Small intestine (tissue), 7 donors: Measurements from ENCODE around the gene GYS2. TPM values are rescaled to one million over a fixed set of nuclear protein-coding genes. Genes with fewer than 3 reads are reported as not detected.
"Not testable (repeated sequence)": the region's sequence is repeated elsewhere in the genome, so short reads cannot be mapped to it uniquely, and the experiment has no call there.

Experiments used
- DNase-seq, 2 donors: peaks; one replicate each; pipeline versions ENCODE4 v3.0.0 to v3.0.0-alpha.2; 2013
- FAIRE-seq: peaks from 2 replicates; lab custom pipeline; 2012; peaks lifted over from hg19 to GRCh38; lab: Jason Lieb, UNC
- H3K27ac ChIP-seq, 3 donors: one replicate each; pipeline ENCODE4 v1.5.1; 2013; ENCODE audit warnings: low read length in 2 of 3, mild to moderate bottlenecking in 2 of 3, control low read depth in 1 of 3, inconsistent platforms in 1 of 3, low read depth in 1 of 3, moderate library complexity in 1 of 3
- H3K27me3 ChIP-seq, 3 donors: one replicate each; pipeline ENCODE4 v1.6.1; 2013; ENCODE audit warnings: low read length in 3 of 3, inconsistent platforms in 1 of 3; ENCODE audit not compliant: control insufficient read depth in 3 of 3, insufficient read depth in 3 of 3
- H3K36me3 ChIP-seq, 3 donors: one replicate each; pipeline ENCODE4 v1.6.1; 2013; ENCODE audit warnings: low read length in 3 of 3, inconsistent platforms in 1 of 3, low read depth in 1 of 3, mild to moderate bottlenecking in 1 of 3, moderate library complexity in 1 of 3; ENCODE audit not compliant: control insufficient read depth in 3 of 3, insufficient read depth in 2 of 3
- H3K4me1 ChIP-seq, 3 donors: one replicate each; pipeline ENCODE4 v1.6.1; 2013; ENCODE audit warnings: low read length in 2 of 3, inconsistent platforms in 1 of 3, low read depth in 1 of 3, mild to moderate bottlenecking in 1 of 3, moderate library complexity in 1 of 3; ENCODE audit not compliant: control insufficient read depth in 3 of 3, insufficient read depth in 2 of 3
- H3K4me3 ChIP-seq, 3 donors: one replicate each; pipeline ENCODE4 v1.5.1; 2013; ENCODE audit warnings: low read length in 3 of 3, control low read depth in 1 of 3, inconsistent platforms in 1 of 3, low read depth in 1 of 3, mild to moderate bottlenecking in 1 of 3, moderate library complexity in 1 of 3
- H3K9me3 ChIP-seq, 2 donors: one replicate each; pipeline ENCODE4 v1.6.1; 2013; ENCODE audit warnings: low read depth in 1 of 2, low read length in 1 of 2; ENCODE audit not compliant: control insufficient read depth in 2 of 2, insufficient read depth in 1 of 2
- WGBS, 3 donors: extraction: QIAGEN DNeasy Blood & Tissue Kit; methylation state at CpG; one replicate each; pipeline ENCODE4 v1.1.7; 2013; 5-methylcytosine and 5-hydroxymethylcytosine counted together
- polyA plus RNA-seq, 4 donors: library from polyadenylated mRNA; stranded (reverse) in 3 of 4; unstranded in 1 of 4; fragments of 200-250 nt in 3 of 4; fragments of 120-200 nt in 1 of 4; gene quantifications; one replicate each; pipeline versions ENCODE4 v1.2.1 to v1.2.3, GENCODE V29; 2013
- donor health status: healthy with polysubstance abuse.
- donor health status: control.
- donor health status: control.
- donor health status: Bipolar disorder and iron deficiency.
- donor health status: healthy.

Gene GYS2
- polyA plus RNA-seq, 4 donors, result 0.01 to 0.03 TPM; not detected in 2

DNA sequence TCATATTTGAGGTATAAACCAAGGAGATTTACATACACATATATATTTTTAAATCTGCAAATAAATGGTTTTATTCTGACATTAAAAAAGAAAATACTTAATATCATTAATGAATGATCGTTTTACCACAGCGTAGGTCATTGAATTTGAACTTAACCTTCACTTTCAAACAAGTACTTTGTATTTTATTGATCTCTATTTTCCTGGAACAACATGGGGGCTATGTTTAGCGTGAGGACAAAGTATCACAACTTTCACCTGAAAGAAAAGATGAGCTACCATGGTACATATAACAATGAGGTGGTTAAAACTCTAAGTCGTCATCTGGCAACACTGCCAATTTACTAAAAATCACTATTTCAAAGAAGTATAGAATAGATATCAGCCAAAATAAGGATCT is 6.0 kb downstream of the GYS2 start:
- no peak overlapping the region for H3K4me3 ChIP-seq
- H3K9me3 ChIP-seq, result no peaks in the 10 kb centered on the region
- FAIRE-seq (no peak), DNase-seq (no peak)
- 55 to 80% (median 61%) methylated on average over 4 of the region's 4 CpGs for WGBS, 3 donors
- H3K27ac ChIP-seq, result no peak overlapping the region
- H3K36me3 ChIP-seq, result no peaks in the 10 kb centered on the region
- H3K4me1 ChIP-seq, result no peaks in the 10 kb centered on the region
- H3K27me3 ChIP-seq, result no peaks in the 10 kb centered on the region

DNA sequence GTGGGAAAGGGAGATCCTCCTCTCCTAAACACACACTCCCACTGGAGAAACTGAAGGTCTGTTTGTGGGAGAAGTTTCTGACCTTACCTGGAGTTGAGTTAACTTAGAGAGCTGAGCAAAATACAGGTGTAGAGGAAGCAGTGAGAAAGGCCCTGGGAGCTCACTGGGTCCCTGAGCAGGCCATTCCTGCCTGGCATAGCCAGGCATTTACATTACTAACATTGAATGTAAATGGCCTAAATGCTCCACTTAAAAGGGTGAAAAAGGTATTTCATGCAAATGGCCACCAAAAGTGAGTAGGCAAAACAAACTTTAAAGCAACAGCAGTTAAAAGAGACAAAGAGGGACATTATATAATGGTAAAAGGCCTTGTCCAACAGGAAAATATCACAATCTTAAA is 9.3 kb downstream of the GYS2 start:
- not testable (repeated sequence) for FAIRE-seq, H3K9me3 ChIP-seq, H3K27ac ChIP-seq, H3K4me3 ChIP-seq, DNase-seq, H3K4me1 ChIP-seq, H3K36me3 ChIP-seq, H3K27me3 ChIP-seq

DNA sequence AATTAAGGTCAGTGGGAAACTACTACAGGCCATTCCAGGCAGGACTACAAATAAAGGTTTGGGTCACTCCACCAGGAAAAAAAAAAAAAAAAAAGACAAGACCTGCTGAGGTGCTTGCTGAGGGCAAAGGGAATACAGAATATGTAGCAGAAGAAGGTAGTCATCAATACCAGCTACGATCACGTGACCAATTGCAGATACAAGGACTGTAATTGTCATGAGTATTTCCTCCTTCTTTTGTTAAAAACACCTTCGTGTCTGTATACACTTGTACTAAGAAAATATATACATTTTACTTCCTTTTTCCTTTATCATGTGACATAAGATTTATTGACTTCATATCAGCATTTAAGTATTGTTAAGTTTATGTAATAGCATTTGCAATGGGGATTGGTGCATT is 19.2 kb downstream of the GYS2 start:
- Histone ChIP-seq H3K27ac (no peak overlapping the region), H3K4me3 (no peak overlapping the region), H3K9me3 (peaks cover 0 to 6% of the 10 kb centered on the region in 2 donors), H3K36me3 (no peaks in the 10 kb centered on the region), H3K27me3 (no peaks in the 10 kb centered on the region), H3K4me1 (no peaks in the 10 kb centered on the region)
- WGBS, 3 donors, result 61 to 67% (median 63%) methylated on average over 3 of the region's 3 CpGs
- DNase-seq (no peak), FAIRE-seq (no peak)

DNA sequence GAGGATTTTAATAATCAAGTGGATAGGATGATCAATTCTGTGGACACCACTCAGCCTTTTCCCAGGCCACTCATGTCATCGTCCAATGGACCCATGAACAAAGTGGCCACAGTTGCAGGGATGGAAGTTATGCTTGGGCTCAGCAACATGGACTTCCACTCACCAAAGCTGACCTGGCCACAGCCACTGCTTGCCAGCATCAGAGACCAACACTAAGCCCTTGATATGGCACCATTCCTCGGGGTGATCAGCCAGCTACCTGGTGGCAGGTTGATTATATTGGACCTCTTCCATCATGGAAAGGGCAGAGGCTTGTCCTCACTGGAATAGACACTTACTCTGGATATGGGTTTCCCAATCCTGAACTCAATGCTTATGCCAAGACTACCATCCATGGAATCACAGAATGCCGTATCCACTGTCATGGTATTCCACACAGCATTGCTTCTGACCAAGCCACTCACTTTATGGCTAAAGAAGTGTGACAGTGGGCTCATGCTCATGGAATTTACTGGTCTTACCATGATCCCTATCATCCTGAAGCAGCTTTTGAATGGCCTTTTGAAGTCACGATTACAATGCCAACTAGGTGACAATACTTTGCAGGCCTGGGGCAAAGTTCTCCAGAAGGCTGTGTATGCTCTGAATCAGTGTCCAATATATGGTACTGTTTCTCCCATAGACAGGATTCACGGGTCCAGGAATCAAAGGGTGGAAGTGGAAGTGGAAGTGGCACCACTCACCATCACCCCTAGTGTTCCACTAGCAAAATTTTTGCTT is 20.1 kb downstream of the GYS2 start:
- H3K36me3 ChIP-seq, DNase-seq, H3K4me3 ChIP-seq, FAIRE-seq, H3K27me3 ChIP-seq, H3K9me3 ChIP-seq, H3K4me1 ChIP-seq, H3K27ac ChIP-seq: not testable (repeated sequence)
- WGBS, 3 donors, result 76 to 86% (median 81%) methylated on average over 5 of the region's 5 CpGs

DNA sequence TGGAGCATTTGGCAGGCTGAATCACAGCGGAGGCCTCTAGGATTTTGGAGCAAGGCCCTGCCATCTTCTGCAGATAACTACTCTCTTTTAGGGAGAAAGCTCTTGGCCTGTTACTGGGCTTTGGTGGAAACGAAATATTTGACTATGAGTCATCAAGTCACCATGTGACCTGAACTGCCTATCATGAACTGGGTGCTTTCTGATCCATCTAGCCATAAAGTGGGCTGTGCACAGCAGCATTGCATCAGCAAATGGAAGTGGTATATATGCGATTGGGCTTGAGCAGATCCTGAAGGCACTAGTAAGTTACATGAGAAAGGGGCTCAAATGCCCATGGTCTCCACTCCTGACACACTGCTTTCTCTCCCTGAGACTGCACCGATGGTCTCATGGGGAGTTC is 21.1 kb downstream of the GYS2 start:
- H3K9me3 ChIP-seq, result no peaks in the 10 kb centered on the region
- no peaks in the 10 kb centered on the region for H3K27me3 ChIP-seq
- DNase-seq (no peak), FAIRE-seq (no peak)
- WGBS, 3 donors, result 77 to 83% (median 80%) methylated on average over 4 of the region's 4 CpGs
- H3K36me3 ChIP-seq, result no peaks in the 10 kb centered on the region
- no peak overlapping the region for H3K4me3 ChIP-seq
- no peak overlapping the region for H3K27ac ChIP-seq
- no peaks in the 10 kb centered on the region for H3K4me1 ChIP-seq

DNA sequence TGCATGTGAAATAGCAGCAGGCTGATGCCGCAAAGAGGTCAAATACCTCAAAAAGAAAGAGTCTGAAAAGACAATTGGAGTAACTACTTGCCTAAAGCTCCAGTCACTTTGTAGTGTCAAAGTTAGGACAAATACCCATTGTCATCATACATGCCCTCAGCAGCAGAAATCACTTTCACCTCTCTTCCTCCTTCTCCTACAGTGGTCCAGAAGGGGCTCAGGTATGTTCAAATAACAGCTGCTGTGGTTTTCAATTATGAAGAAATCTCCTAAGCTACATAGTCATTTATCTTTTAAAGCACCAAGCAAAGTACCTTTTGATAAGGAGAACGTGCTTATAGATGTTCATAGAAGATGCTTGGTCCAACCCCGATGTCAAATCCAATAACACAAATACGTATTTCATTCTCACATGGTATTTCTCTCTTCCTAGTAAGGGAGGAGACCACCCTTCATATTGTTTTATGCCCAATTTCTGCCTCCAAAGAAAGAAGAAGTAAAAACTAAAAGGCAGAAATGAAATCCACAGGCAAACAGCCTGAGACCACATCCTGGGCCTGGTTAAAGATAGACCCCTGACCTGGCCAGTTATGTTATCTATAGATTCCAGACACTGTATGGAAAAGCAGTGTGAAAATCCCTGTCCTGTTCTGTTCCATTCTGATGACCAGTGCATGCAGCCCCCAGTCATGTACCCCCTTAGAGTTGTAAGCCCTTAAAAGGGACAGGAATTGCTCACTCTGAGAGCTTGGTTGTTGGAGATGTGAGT is 23.7 kb downstream of the GYS2 start:
- Histone ChIP-seq H3K4me1 (no peaks in the 10 kb centered on the region), H3K9me3 (no peaks in the 10 kb centered on the region), H3K27me3 (no peaks in the 10 kb centered on the region), H3K4me3 (no peak overlapping the region), H3K27ac (no peak overlapping the region), H3K36me3 (no peaks in the 10 kb centered on the region)
- no peak for DNase-seq
- no peak for FAIRE-seq
- WGBS, 3 donors, result 71 to 80% (median 77%) methylated on average over 4 of the region's 4 CpGs

DNA sequence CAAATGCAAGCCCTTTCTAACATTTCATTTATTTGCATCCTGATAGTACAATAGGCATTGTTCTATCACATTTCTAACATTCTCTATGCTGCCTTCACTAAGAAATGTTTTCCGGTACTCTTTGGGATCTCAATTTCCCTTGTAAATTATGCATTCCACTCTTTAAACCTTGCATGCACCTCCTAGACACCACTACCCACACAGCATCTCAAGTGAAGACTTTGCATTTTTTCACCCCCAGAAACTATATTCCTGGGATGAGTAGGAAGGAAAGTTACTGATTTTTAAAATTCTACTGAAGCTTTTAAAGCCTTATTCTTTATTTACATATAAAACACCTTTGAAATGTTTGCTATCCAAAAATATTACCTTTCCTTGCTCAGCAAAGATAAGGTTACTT is 27.1 kb downstream of the GYS2 start:
- no peaks in the 10 kb centered on the region for H3K27me3 ChIP-seq
- H3K27ac ChIP-seq, result no peak overlapping the region
- H3K4me3 ChIP-seq, result no peak overlapping the region
- H3K9me3 ChIP-seq, result no peaks in the 10 kb centered on the region
- H3K4me1 ChIP-seq, result no peaks in the 10 kb centered on the region
- DNase-seq (no peak), FAIRE-seq (no peak)
- WGBS, 3 donors, result 89 to 93% (median 90%) methylated on average over 1 of the region's 1 CpG
- H3K36me3 ChIP-seq, result no peaks in the 10 kb centered on the region

DNA sequence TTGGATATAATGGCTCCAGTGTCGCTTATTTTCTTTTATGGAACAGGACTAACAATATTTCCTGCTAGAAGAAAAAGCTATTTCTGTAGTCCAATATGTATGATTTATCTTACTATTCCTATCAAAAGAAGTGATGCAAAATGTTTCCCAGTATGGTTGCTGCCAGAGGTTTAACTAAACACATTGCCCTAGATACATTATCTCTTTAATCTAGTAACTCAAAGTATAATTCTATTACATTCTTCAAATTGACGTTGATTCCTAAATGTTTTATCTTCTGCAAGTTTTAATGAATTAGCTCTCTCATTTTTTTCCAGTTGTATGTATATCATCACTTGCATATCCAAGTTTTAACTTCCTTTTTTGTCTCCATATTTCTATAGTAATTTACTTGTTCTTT is 28.2 kb downstream of the GYS2 start:
- H3K9me3 ChIP-seq, result no peaks in the 10 kb centered on the region
- H3K27me3 ChIP-seq, result no peaks in the 10 kb centered on the region
- H3K4me1 ChIP-seq, result no peaks in the 10 kb centered on the region
- H3K4me3 ChIP-seq, result no peak overlapping the region
- FAIRE-seq (no peak), DNase-seq (no peak)
- no peaks in the 10 kb centered on the region for H3K36me3 ChIP-seq
- H3K27ac ChIP-seq, result no peak overlapping the region
- 76 to 83% (median 80%) methylated on average over 2 of the region's 2 CpGs for WGBS, 3 donors
